SKM-1 (cell line): ENCODE measurements around the gene UBR4.
"Not testable (repeated sequence)": the region's sequence is repeated elsewhere in the genome, so short reads cannot be mapped to it uniquely, and the experiment has no call there.

Experiments used
- DNase-seq: peaks from one replicate; lab custom pipeline; 2025; ENCODE audit not compliant: unreplicated experiment; lab: John Stamatoyannopoulos, UW

The UBR4 gene

DNA sequence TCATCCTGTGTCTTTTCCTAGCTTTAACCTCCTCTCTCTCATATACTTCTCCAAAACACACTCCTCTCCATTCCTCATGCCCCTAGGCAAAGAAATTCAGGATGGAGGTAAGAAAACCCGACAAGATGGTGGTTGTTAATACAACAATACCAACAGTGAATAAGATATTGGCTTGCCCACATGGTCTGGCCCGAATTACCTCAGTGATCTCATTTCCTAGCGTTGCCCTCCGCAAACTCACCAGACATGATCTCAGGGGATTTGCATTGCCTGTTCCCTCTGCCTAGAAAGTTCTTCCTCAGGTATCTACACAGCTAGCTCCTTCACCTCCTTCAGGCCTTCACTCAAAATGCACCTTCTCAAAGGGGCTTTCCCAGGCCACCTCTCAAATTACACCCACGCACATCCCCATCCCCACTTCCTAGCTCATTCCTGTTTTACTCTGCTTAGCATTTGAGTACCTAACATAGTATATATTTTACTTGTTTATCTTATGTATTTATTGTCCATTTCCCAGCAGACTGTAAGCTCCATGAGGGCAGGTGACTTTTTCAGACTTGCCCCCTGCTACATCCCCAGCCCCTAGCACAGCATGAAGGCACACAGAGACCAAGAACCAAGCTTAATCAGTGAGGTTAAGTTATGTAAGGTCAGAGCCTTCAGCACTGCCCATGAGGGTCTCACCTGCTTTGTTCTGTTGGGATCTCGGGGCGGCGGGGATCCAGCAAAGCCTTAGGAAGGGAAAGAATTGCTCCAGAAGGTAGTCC lies 10.2 kb upstream of the UBR4 start:
- DNase-seq: no peak

GRCh38 chr1:19219451-19219850 lies 9.4 kb upstream of the UBR4 start:
- no peak for DNase-seq

GRCh38 chr1:19216585-19216984 lies 6.5 kb upstream of the UBR4 start:
- DNase-seq: not testable (repeated sequence)

- no peak for DNase-seq
Measured at GRCh38 chr1:19213580-19213979, 3.5 kb upstream of the UBR4 start.

- DNase-seq: no peak
Measured at GRCh38 chr1:19212167-19212566, 2.1 kb upstream of the UBR4 start.

DNA sequence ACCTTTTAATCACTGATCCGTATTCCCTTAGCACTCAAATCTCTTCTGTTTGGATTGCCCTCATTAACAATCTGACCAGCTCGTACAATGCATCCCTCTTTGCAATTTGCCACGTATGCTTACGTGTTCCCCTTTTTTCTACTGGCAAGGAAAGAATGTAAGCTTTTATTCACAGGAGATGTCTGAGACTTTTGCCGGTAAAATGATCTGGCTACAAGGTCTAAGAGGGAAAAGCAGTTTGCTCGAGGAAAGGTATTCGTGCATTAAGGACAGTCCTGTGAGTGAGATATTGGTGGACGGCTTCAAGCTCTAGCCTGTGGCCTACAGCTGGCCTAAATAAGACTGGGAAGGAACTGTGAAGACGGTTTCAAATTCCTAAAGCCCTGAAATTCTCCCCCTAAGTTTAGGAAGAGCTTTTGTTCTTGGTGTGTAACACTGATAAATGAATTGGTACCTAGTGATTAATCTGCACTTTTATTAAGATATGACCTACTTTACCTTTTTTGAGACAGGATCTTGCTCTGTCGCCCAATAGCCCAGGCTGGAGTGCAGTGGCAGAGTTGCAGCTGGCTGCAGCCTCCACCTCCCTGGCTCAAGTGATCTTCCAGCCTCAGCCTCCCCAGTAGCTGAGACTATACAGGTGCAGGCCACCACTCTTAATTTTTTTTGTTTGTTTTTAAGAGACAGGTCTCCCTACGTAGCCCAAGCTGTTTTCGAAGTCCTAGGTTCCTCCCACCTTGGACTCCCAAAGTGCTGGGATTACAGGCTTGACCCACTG lies 895 bp upstream of the UBR4 start:
- DNase-seq: no peak

DNA sequence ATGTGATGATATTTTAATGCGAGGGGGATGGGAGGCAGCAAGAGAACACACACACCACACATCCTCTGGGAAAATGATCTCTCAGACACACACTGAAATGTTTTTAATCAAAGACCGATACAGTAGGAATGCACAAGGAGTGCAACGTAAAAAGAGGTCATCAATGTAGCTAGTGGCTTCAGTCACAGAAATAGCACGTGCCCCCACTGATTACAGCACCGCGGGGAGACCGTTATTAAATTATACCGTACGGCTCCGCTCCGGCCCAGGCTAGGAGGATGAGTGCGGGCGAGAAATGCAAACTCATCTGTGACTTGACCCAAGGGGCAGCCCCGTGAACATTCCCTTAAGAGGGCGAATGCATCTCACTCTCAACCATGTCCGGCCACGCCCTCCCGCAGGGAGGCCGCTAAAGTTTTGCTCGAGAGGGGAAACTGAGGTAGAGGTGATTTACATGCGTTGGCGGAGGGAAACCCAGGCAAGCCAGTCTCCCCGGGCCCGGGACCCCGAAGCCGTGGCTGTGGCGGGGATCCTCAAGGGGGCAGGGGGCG lies 552 bp downstream of the UBR4 start:
- no peak for DNase-seq

DNA sequence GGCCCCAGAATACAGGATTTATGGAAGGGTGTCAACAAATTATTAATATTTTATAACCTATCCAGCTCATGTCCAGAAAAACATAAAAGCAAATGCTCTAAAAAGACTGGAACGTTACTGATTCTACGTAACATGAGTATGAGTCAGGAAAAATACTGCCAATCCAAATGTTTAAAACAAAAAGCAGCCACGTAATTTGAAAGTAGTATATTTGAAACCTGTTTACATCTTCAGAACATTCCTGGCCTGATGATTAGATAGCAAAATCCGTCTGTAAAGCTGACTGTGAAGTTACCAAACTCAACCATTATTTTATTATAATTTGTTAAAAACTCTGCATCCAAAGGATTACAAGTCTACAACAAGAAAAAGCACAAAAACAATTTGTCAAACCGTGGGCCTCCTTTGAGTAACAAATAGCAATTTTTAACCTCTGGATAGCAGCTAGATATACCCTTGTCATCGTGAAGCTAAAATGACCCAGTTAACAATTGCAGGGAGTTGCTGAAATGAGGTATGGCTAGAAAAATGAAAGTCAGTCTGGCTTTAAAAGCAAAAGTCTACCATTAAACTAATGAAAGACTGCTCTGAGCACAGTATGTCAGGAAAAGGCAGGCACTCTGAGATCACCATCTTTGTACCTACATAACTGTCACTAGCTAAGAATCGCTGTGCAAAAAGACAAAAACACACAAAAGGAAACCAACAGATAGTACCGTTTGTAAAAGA lies 1.2 kb downstream of the UBR4 start:
- no peak for DNase-seq

DNA sequence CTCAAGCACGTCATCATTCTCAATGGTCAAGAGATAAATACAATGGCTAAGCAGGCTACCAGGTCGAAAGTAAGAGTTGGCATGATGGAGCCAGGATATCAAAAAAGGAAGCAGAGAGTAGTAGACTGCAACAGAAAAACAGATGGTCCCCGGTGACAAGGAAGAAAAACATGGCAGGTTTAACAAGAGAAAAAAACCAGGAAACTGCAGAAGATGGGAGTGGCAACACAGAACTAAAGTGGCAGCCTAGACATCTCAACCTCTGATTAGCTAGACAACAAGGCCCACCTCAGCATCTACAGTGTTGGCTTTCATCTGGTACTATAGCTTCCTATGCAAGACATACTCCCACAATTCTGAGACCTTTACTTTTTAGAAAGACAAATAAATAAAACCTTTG lies 3.1 kb downstream of the UBR4 start:
- DNase-seq: no peak

DNA sequence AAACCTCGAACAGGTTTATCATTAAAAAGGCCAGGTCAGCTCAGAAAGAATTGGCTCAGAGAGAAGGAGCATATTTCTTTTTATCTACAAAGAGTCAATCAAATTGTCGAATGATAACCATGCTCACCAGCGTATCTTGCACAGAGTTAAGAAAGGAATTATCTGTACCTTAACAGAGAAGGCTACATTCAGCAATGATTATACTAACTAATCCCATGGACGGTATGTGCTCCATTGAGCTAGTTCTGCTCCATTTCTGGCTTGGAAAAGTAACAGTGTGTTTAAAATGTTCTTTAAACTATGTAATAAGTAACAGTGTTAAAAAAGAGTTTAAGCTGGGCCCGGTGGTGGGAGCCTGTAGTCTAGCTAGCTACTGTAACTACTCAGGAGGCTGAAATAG lies 4.2 kb downstream of the UBR4 start:
- DNase-seq: no peak

GRCh38 chr1:19205403-19205802 lies 4.7 kb downstream of the UBR4 start:
- no peak for DNase-seq

GRCh38 chr1:19204446-19205266 lies 5.4 kb downstream of the UBR4 start:
- no peak for DNase-seq

DNA sequence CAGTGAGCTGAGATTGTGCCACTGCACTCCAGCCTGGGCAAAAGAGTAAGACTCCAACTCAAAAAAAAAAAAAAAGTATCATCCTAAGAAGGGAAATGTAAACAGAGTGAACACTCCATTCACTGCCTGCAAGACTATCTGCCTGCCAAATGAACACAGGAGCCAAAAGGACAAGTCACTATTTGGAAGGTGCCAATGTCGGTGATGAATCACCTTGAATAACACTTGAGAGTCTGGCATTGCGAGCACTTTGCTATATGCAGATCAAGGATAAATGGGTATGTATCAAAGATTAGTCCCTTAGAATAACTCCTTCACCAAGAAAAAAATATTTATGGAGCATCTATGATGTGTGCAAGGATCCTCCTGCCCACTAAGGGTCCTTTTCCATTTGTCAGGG lies 6.6 kb downstream of the UBR4 start:
- DNase-seq: no peak

GRCh38 chr1:19202396-19202795 lies 7.7 kb downstream of the UBR4 start:
- no peak for DNase-seq

GRCh38 chr1:19199969-19200604 lies 10.0 kb downstream of the UBR4 start:
- no peak for DNase-seq

GRCh38 chr1:19199329-19199968 lies 10.6 kb downstream of the UBR4 start:
- DNase-seq: no peak

DNA sequence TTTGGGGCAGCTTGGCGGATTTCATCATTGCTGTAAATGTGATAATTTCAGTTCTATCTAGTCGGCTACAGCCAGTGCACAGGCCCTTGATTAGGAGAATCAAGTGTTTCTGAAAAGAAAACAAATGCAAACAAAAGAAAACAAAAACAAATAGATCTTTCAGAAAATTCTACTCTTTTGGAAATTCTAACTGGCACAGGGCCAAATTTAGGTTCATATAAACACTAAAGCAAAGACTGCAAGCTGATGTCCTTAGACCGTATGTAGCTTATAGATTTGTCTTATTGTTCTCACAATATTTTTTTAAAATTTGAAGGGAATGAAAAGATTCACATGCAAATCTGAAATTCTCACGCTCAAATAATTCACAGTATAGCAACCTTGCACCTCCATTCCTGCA lies 11.2 kb downstream of the UBR4 start:
- no peak for DNase-seq

GRCh38 chr1:19197845-19198244 lies 12.2 kb downstream of the UBR4 start:
- no peak for DNase-seq

DNA sequence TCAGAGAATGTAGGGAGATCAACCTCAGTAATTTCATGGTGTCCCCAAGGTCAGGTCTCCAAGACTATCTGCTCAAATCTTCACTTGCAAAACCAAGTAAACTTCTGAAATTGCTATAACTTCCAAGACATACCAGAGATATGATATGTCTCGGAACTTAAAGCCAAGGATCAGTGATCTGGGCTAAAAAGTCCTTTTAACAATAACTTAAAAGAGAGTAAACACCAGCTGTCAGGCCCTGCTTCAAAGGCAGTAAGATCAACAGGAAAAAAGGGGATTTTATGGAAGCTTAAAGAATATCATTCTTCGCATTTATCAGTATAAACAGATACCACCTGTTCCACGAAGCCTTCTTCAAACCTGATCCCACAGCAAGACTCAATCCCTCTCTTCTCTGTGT lies 13.7 kb downstream of the UBR4 start:
- no peak for DNase-seq

GRCh38 chr1:19193004-19193403 lies 17.1 kb downstream of the UBR4 start:
- no peak for DNase-seq
